IPS-15b (cell line): ENCODE measurements around the gene PDE8B.

ENCODE experiments used
- H3K27me3 ChIP-seq: one replicate; pipeline ENCODE4 v1.6.1; 2013; ENCODE audit warnings: low read length; ENCODE audit not compliant: control insufficient read depth, insufficient read depth
- H3K36me3 ChIP-seq: one replicate; pipeline ENCODE4 v1.6.1; 2013; ENCODE audit warnings: low read length; ENCODE audit not compliant: control insufficient read depth, insufficient read depth
- H3K4me1 ChIP-seq: one replicate; pipeline ENCODE4 v1.6.1; 2013; ENCODE audit warnings: mild to moderate bottlenecking, low read length; ENCODE audit not compliant: control insufficient read depth, insufficient read depth
- H3K4me3 ChIP-seq: one replicate; pipeline ENCODE4 v1.5.1; 2013; ENCODE audit warnings: low read depth, low read length
- H3K9ac ChIP-seq: one replicate; pipeline ENCODE4 v1.6.1; 2013; ENCODE audit warnings: low read depth, mild to moderate bottlenecking, low read length
- H3K9me3 ChIP-seq: one replicate; pipeline ENCODE4 v1.6.1; 2013; ENCODE audit warnings: mild to moderate bottlenecking, low read length; ENCODE audit not compliant: control insufficient read depth, insufficient read depth

PDE8B gene

DNA sequence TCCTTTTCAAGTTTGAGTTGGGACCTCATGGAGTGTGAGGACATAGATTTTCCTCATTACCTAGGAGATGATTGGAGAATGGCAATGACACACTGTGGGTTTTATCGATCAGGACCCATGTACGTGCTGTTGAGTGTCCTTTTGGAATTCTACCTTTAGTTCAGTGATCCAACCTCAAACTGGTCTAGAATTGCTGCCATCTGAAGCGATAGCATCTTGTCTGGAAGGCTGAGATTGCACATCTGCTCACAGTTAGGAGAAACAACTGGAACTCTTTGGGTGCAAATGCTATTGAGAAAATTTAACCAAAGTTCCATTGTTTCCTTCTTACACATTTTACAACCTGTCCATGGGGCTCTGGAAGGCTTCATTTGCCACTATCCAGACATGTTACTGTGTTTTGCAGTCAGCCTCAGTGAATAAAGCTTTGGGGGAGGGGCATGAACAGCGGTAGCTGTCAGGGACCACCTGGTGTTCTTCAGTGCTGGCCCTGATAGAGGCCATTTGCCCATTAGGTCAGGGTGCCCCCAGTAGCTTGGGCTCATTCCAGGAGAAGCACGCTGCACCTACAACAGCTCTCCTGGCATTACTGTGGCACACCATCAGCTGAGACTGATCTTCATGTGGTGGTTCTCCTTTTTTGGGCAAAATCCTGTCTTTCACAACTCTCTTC lies 123.1 kb downstream of the PDE8B start:
- H3K36me3 ChIP-seq, result no peaks in the 10 kb centered on the region
- H3K9ac ChIP-seq, result no peak overlapping the region
- H3K27me3 ChIP-seq, result peaks cover 2% of the 10 kb centered on the region
- peaks cover 13% of the 10 kb centered on the region for H3K4me1 ChIP-seq
- H3K9me3 ChIP-seq, result no peaks in the 10 kb centered on the region
- H3K4me3 ChIP-seq, result no peak overlapping the region

DNA sequence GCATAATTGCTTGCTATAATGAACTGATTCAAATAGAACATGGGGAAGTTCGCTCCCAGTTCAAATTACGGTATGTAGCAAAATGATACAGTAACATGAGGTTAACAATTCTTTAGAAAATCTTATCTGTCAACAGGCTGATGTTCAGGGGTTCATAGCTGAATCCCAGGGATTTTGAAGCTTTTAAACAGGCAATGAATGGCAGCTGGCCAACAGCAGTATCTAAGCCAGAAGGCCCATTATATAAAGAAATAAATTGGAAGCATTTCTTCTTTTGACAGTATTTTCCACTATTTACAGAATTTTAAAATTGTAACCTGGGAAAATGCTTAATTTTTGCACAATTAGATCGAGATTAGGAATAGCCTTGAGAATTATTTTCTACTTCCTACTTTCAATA lies 126.8 kb downstream of the PDE8B start:
- no peaks in the 10 kb centered on the region for H3K27me3 ChIP-seq
- no peak overlapping the region for H3K4me3 ChIP-seq
- H3K4me1 ChIP-seq, result peaks cover 13% of the 10 kb centered on the region
- H3K36me3 ChIP-seq, result no peaks in the 10 kb centered on the region
- no peak overlapping the region for H3K9ac ChIP-seq
- no peaks in the 10 kb centered on the region for H3K9me3 ChIP-seq

- Histone ChIP-seq H3K4me3 (no peak overlapping the region), H3K9ac (no peak overlapping the region), H3K27me3 (no peaks in the 10 kb centered on the region), H3K9me3 (no peaks in the 10 kb centered on the region), H3K4me1 (peaks cover 13% of the 10 kb centered on the region), H3K36me3 (no peaks in the 10 kb centered on the region)
Observed at GRCh38 chr5:77337686-77338085, 127.2 kb downstream of the PDE8B start.

- Histone ChIP-seq H3K9me3 (no peaks in the 10 kb centered on the region), H3K4me3 (no peak overlapping the region), H3K9ac (no peak overlapping the region), H3K36me3 (no peaks in the 10 kb centered on the region), H3K27me3 (no peaks in the 10 kb centered on the region), H3K4me1 (peaks cover 6% of the 10 kb centered on the region)
Observed at GRCh38 chr5:77339337-77339890, 128.9 kb downstream of the PDE8B start.

GRCh38 chr5:77343165-77343564 lies 132.7 kb downstream of the PDE8B start:
- Histone ChIP-seq H3K36me3 (no peaks in the 10 kb centered on the region), H3K27me3 (no peaks in the 10 kb centered on the region), H3K9me3 (no peaks in the 10 kb centered on the region), H3K4me1 (no peaks in the 10 kb centered on the region), H3K4me3 (no peak overlapping the region), H3K9ac (no peak overlapping the region)

GRCh38 chr5:77347435-77348098 lies 137.1 kb downstream of the PDE8B start:
- Histone ChIP-seq H3K9ac (no peak overlapping the region), H3K4me3 (no peak overlapping the region), H3K36me3 (no peaks in the 10 kb centered on the region), H3K9me3 (no peaks in the 10 kb centered on the region), H3K27me3 (no peaks in the 10 kb centered on the region), H3K4me1 (no peaks in the 10 kb centered on the region)

DNA sequence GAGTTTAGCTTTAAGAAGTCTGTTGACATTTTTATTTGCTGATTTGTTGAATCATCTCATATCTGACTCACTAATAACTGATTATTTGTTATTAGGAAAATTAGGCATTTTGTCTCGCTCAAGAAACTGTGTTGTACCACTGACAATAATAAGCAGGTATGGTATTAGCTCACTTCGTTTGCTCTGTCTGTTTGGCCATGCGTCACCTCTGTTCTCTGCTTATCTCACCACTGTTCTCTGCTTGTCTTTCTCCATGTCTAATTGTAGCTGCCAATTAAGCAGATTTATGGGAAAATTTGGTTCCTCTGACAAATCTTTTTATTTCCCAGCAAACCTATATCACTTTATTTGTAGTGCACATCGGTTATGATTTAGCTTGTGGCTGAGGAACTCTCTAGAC lies 142.8 kb downstream of the PDE8B start:
- Histone ChIP-seq H3K4me3 (no peak overlapping the region), H3K36me3 (no peaks in the 10 kb centered on the region), H3K4me1 (no peaks in the 10 kb centered on the region), H3K27me3 (peaks cover 3% of the 10 kb centered on the region), H3K9me3 (no peaks in the 10 kb centered on the region), H3K9ac (no peak overlapping the region)

DNA sequence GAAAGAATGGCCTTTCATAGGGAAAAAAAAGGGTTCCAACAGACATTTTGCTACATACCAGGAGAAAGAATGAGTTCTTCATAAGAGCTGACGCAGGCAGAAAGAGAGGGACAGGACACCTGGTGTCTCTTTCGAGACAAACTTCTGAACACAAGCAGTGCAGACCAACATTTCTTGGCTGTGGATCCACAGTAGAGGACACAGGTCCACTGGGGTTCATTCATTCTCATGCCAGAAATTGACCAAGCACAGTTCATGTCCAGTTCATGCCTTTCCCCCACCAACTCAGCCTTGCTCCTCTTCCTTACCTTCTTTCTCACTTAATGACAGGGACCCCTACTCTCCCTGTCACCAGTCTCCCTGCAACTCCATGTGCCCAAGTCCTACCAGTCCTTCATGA lies 144.0 kb downstream of the PDE8B start:
- Histone ChIP-seq H3K9ac (no peak overlapping the region), H3K36me3 (no peaks in the 10 kb centered on the region), H3K4me3 (no peak overlapping the region), H3K27me3 (peaks cover 3% of the 10 kb centered on the region), H3K4me1 (no peaks in the 10 kb centered on the region), H3K9me3 (no peaks in the 10 kb centered on the region)

GRCh38 chr5:77355080-77355479 lies 144.6 kb downstream of the PDE8B start:
- Histone ChIP-seq H3K27me3 (peaks cover 3% of the 10 kb centered on the region), H3K36me3 (no peaks in the 10 kb centered on the region), H3K9ac (no peak overlapping the region), H3K4me3 (no peak overlapping the region), H3K9me3 (no peaks in the 10 kb centered on the region), H3K4me1 (no peaks in the 10 kb centered on the region)

DNA sequence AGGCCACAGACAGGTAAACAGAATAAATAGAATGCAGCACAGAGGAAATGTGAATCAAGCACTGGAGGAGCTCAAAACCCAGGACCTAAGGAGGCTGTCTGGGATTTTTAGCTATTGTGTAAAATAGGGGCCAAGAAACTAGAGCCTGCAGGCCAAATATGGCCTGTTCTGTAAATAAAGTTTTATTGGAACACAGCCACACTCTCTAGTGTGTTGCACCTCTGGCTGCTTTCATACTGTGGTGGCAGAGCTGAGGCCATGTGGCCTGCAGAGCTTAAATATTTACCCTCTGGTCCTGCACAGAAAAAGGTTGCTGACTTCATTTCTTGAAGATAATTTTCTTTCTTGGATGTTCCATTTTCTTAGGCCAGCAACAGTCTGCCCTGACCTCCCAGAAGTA lies 145.3 kb downstream of the PDE8B start:
- H3K9ac ChIP-seq, result no peak overlapping the region
- H3K4me3 ChIP-seq, result no peak overlapping the region
- no peaks in the 10 kb centered on the region for H3K9me3 ChIP-seq
- no peaks in the 10 kb centered on the region for H3K36me3 ChIP-seq
- H3K27me3 ChIP-seq, result peaks cover 3% of the 10 kb centered on the region
- H3K4me1 ChIP-seq, result no peaks in the 10 kb centered on the region

DNA sequence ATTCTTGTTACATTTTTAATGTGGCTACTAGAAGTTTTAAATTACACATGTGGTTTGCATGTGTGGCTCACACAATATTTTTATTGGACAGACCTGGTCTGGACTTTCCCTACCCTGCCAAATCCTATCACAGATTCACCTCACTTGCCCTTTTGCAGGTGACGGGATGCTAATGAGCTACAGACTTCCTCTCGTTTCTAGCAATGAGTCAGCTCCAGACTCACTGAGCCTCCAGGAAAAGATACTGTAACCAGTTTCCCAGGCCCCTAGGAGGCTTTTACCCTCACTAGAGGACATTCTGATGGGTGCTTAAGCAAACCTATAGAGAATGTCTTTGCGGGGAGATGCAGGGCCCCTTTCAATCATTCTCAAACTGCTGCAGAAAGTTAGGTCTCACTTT lies 146.3 kb downstream of the PDE8B start:
- no peaks in the 10 kb centered on the region for H3K36me3 ChIP-seq

More for the DNA sequence above, 146.3 kb downstream of the PDE8B start:
- H3K4me3 ChIP-seq, result no peak overlapping the region
- H3K9me3 ChIP-seq, result no peaks in the 10 kb centered on the region
- H3K9ac ChIP-seq, result no peak overlapping the region
- no peaks in the 10 kb centered on the region for H3K4me1 ChIP-seq
- peaks cover 3% of the 10 kb centered on the region for H3K27me3 ChIP-seq
